NCI-H2107 (cell line): ENCODE results near the gene DHRS3.

Experiments
- DNase-seq: peaks from one replicate; lab custom pipeline; 2025; lab: John Stamatoyannopoulos, UW

Gene DHRS3

DNA sequence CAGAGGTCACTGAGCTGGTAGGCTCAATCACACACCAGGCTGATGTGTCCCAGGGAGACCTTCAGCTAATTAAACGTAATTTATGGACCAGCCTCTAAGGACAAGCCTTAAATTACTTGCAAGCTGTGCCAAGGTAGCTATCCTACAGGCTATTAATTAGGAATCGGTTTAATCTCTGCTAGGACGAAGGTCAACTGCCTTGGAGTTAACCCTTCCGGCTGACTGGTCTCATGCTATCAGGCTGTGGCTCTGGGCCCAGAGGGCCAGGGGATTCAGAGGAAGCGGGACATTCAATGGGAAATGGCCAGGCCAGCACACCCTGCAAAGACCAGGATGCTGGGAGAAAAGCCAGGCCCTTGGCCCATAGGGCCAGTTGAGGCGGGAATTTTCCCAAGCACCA is 19.0 kb downstream of the DHRS3 start:
- DNase-seq: no peak

DNA sequence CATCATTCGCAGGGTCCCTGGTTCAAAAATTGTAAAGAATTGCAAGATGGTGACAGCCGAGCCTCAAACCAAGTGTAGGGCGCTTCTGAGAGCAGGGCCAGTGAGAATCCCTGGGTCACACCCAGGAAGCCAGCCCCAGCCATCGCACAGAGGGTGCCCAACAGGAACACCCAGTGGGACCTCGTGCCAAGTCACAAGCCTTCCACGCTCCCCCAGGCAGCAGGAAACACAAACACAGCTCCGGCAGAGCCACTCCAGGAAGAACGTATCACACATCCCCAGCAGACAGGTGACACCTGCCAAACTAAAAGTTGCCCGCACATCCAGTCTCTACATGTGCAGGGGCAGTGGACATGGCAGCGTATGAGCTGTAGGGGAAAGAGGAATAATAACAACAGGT is 20.2 kb downstream of the DHRS3 start:
- DNase-seq: no peak

DNA sequence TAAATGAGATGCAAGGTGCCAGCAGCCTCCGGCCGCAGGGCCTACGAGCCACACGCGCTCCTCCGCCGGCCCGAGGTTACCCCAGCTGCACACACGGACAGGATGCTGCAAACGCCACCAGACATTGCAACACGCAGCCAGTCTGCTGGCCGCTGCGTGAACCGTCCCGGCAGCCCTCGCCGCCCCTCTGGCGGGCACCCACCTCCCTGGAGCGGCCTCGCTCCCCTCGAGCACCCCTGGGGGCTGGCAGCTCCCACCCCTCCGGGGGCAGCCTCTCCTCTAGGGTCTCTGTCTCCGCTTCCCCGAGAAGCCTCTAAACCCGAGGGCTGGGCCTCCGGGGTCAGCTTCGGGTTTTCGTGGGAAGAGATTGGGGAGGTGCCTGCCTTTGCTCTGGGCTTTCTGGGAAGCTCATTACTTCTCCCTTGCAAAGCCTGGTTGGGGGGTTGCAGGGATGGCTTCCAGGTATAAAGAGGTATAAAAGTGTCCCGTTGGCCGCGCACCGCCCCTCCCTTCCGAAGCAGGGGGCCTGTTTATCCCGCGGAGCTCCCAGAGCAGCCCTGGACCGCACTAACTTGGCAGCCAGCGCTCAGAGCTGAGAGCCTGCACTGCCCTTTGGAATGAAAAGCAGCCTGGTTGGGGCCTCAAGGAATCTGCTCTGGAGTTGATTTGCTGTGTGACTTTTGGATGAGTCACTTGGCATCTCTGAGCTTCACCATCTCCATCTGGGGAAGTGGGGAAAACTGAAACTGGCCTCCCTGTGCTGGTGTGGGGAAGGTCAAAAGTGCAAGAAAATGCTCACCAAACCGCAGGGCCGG is 21.8 kb downstream of the DHRS3 start:
- DNase-seq: no peak

DNA sequence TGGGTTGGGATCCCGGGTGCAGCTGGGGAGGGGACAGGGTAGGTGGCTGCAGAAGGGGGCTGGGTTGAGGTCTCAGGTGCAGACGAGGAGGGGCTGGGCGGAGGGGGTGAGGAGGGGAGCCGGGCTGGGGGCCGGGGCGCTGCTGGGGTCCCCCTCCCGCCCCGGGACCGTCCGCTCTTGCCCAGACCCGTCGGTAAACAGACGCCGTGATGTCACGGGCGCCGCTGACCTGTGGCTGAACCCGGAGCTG is 22.3 kb downstream of the DHRS3 start:
- DNase-seq: no peak

DNA sequence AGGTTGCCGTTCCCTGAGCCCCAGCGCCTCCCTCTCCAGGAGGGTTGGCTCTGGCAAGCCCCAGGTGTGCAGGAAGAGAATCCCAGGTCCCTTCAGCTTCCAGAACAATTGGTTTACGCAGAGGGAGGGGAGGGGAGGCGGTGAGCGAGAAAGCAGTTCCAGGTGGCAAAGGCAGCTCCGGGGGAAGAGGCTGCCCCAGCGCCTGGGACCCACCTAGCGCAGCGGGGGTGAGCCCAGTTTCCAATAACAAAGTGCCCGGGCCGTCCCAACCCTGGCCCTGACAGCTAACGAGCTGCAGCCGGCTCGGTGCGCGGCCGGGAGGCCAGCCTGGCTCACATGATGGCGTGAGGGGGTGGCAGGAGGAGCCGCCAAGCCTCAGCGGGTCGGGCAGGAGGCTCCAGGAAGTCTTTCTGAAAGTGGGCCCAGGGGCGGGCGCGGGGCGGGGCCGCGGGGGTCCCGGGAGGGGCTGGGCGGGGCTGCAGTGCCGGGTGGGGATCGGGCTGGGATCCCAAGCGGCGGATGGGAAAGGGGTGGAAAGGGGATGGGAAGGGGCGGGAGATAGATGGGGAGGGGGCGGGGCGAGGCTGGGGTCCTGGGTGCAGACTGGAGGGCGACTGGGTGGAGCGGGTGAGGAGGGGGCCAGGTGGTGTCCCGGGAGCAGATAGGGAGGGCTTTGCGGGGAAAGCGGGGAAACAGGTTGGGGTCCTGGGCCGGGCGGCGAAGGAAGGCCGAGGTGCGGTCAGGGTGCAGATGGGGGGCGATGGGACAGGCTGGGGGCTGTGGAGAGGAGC is 22.8 kb downstream of the DHRS3 start:
- DNase-seq: no peak

DNA sequence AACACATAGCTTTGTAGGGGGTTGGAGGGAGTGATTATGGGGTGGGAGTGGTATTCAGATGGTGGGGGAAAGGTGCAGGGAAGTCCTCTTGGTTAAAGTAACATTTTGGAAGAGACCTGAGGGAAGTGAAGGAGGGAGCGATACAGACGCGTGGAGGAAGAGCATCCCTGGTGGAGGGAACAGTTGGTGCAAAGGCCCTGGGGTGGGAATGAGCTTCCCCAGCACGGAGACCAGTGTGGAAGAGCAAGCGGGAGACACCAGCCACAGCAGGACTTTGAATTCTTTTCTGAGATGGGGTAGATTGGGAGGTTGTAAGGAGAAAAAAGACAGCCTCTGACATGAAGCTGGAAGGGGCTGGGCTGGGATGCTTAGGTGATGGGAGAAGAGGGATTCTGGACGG is 23.5 kb downstream of the DHRS3 start:
- DNase-seq: no peak

DNA sequence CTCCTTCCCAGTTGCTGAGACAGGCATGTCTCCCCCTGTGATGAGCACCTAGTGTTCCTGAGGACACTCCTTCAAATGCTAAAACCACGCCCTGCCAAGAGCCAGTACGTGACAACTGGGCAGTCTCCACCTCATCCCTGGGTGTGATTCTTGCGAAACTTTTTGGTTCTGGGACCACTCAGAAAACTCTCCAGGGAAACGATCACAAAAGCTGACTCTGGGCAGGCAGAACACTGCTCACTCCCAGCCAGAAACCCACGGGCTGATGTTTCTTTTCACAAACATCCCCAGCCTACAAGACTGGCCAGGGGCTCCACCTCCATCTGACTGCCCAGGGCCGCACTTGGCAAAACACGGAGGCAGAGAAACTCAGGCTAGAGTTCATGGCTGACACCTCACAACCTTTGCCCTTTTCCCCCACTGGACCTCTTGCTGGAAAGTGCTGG is 24.4 kb downstream of the DHRS3 start:
- no peak for DNase-seq

DNA sequence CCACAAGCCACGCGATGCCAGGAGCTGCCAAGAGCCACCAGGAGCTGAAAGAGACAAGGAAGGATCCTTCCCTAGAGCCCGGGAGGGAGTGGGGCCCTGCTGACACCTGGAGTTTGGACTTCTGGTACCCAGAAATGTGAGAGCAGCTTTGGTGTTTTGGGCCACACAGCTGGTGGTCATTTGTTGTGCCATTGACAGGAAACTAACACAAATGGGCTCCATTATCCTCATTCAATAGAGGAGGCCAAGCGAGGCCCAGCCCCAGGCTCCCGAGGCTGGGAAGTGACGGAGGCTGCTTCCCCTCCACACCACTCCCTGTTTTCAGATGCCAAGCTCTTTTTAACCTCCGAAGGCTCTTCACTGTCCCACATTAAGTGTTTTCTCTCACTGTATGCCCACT is 25.5 kb downstream of the DHRS3 start:
- no peak for DNase-seq

DNA sequence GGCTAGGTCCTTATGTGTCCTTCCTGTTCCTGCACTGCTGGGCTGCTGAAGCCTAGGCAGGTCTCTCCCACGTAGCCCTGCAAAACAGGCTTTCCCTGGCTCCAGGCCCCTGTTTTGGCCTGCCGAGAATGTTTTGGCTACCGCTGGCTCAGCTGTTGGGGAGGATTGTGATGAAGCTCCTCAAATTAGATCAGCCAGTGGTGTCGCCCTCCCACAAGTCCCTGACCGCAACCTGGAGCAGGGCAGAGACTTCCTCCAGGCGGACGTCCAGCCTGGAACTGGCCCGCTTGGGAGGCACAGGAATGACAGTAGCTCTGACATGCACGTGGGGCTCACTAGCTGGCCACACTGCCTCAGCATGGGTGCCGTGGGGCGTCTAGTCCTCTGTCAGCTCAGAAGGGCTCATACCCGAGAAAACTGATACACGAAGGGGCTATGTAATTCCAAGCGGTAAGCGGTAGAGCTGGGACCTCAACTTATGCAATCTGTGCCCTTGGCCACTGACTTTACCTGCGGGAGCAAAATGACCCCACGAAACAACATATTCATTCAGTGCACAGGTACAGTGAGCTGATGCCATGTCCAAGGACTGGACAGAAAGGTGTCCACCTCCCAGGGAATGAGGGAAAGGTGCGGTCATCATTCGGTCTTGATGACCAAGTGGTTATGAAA is 26.6 kb downstream of the DHRS3 start:
- no peak for DNase-seq

DNA sequence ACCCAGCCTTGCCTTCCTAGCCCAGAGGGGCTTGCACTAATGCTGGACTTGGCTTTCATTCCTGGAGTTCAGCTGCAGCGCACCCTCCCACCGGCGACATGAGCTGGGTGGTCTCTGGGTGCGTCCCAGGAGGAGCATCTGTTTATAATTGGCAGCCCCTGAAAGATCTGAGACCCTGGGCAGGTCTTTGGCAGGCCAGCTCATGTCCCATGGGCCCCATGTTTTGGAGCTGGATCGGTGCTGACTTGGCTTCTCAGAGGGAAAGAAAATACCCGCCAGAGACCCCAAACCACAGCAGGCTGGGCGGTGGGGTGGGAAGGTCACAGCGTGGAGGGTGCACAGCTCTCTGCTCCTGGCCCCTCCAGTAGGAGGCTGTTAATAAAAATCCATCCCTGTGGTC is 29.3 kb downstream of the DHRS3 start:
- no peak for DNase-seq

DNA sequence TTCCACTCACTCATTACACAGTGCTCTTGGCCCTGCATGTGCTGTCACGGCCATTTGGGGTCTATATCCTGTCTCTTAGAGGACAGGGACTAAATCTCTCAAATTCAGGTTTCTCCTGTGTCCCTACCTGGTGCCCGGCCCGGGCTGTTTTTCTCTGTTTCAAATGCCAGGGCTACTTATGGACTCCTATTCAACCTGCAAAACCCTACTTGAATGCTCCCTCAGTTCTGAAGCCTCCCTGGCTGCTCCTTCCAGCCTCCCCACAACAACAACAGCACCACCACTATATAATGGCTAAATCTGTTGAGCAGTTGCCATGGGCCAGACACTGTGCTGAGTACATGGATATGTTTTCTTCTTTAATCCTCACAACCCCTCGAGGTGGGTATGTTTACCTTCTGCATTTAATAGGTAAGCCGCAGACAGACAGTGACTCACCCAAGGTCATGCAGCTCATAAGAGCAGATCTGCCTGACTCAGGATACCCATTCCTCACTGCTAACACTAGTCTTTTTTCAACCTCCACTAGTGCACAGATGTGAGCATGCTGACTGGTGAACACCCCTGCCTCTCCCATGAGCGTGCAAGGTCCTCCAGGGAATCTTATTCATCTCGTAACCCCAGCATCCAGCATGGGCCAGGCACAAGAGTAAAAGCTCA is 29.9 kb downstream of the DHRS3 start:
- DNase-seq: no peak

DNA sequence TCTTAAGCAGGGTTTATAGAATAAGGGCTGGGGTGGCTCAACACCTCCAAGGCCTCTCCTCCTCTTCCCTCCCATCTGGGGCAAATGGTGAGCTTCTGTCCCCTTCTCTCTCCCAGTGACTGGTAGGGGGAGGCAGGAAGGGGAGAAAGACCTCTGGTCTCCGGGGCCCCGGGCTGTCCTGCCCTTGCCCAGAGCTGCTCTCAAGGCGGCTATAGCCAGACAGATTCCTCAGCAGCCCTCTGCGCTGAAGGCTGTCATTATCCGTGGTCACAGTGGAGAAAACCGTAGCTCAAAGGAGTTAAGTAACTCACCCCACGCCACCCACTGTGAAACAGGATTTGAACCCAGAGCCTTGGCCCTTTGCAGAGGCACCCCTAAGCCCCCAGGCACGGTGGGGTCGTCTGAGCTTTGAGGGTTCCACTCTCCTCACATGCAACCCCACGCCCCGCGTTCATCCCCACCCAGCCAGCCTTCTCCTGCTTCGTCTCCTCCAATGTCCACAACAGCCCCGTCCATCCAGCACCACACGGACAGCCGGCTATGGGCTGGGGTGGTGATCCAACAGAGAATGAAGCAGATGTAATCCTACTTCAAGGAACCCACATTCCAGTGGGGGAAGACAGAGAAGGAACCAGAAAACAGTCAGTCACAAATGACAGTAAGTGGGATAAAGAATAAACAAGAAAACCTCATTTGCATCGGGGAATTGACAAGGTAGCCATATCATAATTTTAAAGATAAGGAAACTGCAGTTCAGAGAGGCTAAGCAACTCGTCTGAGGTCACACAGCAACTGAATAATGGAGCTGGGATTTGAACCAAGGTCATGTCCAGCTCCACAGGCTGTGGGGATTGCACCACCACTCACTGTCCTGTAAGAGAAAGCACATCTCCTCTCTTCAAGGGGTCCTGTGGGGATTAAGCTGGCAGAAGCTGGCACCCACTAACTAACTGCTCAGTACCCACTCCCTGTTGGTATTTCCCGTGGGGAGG is 31.8 kb downstream of the DHRS3 start:
- no peak for DNase-seq

DNA sequence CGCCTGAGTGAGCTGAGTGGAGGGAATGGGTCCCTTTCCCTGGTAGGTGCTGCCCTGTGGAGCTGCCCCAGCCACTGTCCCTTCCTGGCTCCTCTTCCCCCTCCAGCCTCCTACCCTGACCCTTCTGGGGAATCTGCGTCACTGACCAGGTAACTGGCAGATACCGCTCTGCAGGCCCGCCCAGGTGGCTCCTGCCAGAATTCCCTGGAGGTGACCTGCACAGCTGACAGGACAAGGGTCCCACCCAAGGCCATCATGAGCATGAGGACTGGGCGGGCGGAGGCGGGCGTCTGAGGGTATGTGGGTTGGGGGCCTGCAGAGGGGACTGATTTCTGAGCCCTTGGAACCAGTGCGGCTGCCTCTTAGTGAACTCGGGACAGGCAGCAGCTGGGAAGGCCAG is 32.5 kb downstream of the DHRS3 start:
- no peak for DNase-seq

DNA sequence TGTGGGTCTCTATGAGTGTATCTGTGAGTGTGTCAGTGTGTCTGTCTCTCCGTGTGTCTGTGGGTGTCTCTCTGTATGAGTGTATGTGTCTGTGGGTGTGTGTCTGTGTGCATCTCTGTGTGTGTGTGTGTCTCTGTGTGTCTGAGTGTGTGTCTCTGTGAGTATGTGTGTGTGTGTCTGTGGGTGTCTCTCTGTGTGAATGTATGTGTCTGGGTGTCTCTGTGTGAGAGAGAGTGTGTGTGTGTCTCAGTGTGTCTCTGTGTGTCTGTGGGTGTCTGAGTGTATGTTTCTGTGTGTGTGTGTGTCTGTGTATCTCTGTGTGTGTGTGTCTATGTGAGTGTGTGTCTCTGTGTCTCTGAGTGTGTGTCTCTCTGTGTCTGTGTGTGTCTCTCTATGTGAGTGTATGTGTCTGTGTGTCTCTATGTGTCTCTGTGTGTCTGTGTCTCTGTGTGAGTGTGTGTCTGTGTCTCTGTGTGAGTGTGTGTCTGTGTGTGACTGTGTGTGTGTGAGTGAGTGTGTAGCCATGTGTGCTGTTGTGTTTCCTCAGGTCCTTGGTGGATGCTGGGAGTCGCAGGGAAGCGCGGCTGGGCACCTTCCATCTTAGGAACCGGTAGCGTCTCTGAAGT is 33.0 kb downstream of the DHRS3 start:
- DNase-seq: no peak

DNA sequence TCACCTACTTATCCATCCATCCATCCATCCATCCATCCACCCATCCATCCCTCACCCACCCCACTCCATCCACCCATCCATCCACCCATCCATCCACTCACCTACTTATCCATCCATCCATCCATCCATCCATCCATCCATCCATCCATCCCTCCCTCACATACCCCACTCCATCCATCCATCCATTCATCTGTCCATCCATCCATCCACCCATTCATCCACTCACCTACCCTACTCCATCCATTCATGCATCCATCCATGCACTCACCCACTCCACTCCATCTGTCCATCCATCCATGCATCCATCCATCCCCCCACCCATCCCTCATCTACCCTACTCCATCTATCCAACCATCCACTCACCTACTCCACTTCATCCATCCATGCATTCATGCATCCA is 34.5 kb downstream of the DHRS3 start:
- DNase-seq: no peak

DNA sequence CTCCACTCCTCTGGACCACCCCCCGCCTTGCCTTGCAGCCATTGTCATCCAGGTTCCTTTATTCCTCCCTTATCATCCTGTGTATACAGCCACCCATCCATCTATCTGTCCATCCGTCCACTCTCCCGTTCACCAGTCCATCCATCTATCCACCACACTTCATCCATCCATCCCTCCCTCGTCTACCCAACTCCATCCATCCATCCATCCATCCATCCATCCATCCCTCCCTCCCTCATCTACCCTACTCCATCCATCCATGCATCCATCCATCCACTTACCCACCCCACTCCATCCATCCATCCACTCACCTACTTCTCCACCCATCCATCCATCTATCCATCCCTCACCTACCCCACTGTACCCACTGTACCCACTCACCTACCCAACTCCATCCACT is 35.4 kb downstream of the DHRS3 start:
- no peak for DNase-seq

DNA sequence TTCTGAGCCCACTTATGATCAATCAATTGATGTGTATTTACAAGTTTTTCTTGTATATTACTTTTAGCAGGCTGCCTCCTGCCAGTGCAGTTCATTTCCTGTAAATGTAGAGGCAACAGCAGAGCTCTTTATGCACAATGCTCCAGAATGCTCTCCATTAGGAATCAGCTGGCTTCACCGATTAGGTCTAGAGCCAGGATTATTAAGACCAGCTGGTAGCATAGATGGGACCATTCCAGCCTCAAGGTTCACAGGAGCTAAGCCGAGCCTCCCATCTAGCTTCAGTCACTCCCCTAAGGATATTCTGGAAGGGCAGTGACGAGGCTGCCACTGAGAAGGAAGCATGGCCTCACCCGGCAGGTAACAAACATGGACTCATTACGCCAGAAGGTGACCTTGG is 36.8 kb downstream of the DHRS3 start:
- no peak for DNase-seq

DNA sequence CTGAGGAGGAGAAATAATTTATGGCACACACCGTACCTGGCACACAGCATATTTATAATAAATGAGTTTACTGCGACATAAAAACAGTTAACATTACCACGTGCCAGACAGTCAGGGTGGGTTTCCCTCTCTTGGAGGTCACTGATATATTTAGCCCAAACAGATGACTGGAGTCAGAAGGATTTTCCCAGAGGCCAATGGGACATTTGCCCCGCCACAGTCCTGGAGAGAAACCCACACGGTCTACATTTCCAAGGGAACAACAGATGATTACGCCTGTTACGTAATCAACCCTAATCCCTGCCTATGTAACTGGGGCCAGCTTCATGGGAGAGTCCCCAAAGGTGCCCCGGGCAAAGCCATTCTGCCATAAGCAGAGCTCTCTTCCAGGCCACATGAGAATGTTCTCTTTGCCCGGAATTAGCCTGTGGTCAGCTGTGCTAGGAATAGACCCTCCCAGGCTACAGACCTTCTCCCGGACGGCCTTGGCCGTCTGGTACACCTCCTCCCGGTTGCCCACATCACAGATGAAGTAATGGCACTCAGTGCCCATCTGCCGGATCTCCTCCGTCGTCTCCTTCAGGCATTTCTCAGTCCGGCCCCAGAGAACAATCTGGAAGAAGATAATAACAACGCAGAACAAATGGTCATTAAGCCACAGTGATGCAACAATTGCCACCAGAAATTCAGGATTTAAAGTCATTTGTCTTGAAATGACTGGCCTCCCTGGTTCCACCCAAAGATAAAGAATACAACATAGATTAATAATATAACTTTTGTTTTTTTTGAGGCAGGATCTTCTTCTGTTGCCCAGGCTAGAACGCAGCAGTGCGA is 37.7 kb downstream of the DHRS3 start:
- no peak for DNase-seq

DNA sequence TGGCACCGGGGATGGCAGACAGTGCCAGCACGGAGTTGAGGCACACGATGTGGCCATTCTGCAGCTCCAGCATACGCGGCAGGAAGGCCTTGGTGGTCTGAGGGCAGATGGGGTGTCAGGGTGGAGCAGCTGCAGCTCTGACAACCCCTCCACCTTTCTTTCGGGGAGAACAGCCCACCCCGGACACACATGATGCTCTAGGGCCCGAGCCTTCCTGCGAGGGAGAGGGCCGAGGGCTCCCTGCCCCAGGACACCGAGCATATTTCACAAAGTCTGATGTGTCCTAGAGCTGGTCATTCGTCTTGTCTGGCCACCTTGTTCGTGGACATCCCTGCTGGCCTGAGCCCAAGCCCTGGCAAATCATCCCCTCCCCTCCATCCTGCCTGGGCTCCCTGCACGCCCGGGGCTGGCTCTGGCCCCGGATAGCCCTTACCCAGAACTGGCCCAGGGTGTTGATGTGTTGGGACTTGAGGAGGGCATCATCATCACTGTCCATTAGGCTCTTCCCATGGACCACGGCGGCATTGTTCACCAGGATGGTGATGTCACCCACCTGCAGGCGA is 39.1 kb downstream of the DHRS3 start:
- no peak for DNase-seq

DNA sequence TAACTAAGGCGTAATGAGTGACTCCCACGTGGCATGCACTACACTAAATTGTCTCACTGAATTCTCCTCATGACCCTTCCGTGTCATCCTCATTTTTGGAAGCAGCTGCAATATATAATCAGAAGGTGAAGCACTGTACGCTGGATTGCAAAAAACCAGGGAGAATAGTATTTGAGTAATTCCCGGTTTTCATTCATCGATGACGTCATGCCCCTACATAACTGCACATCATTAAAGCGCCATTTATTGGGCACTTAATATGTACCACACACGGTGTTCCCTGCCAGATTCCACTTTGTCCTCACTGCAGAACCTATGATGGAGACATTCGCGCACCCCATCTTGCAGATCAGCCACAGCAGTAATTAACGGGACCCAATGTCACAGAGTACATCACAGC is 41.0 kb downstream of the DHRS3 start:
- no peak for DNase-seq
